H9 (cell line): ENCODE data around the gene KANK2. TPM values are rescaled to one million over a fixed set of nuclear protein-coding genes. Genes with fewer than 3 reads are reported as not detected.

Experiments used
- DNase-seq: peaks from one replicate; pipeline ENCODE4 v3.0.0-alpha.2; 2017
- H2AFZ ChIP-seq: one replicate; pipeline ENCODE4 v1.6.1; 2013; ENCODE audit warnings: mild to moderate bottlenecking, low read length, control low read depth, moderate library complexity
- H2AK5ac ChIP-seq: 2 replicates; pipeline ENCODE4 v1.6.1; 2013; ENCODE audit warnings: low read length, control low read depth, mixed read lengths; ENCODE audit not compliant: insufficient read length
- H2BK120ac ChIP-seq: one replicate; pipeline ENCODE4 v1.6.1; 2013; ENCODE audit warnings: low read depth, mild to moderate bottlenecking, low read length, control low read depth, inconsistent platforms; ENCODE audit not compliant: poor library complexity, severe bottlenecking
- H2BK12ac ChIP-seq: 2 replicates; pipeline ENCODE4 v1.6.1; 2013; ENCODE audit warnings: low read length, control low read depth, mixed read lengths, low read depth; ENCODE audit not compliant: insufficient read length
- H2BK15ac ChIP-seq: 2 replicates; pipeline ENCODE4 v1.6.1; 2013; ENCODE audit warnings: low read depth, low read length, control low read depth
- H2BK20ac ChIP-seq: one replicate; pipeline ENCODE4 v1.6.1; 2013; ENCODE audit warnings: low read depth, mild to moderate bottlenecking, low read length, control low read depth, inconsistent platforms; ENCODE audit not compliant: poor library complexity, severe bottlenecking
- H2BK5ac ChIP-seq: 2 replicates; pipeline ENCODE4 v1.6.1; 2013; ENCODE audit warnings: low read length, control low read depth, mixed read lengths; ENCODE audit not compliant: insufficient read length
- H3K14ac ChIP-seq: 2 replicates; pipeline ENCODE4 v1.6.1; 2013; ENCODE audit warnings: low read length, control low read depth; ENCODE audit not compliant: insufficient read depth
- H3K18ac ChIP-seq: 2 replicates; pipeline ENCODE4 v1.6.1; 2013; ENCODE audit warnings: low read depth, mild to moderate bottlenecking, mixed read lengths, low read length, control low read depth; ENCODE audit not compliant: insufficient read length
- H3K23ac ChIP-seq: 2 replicates; pipeline ENCODE4 v1.6.1; 2013; ENCODE audit warnings: low read length, control low read depth, mixed read lengths, low read depth; ENCODE audit not compliant: insufficient read length
- H3K23me2 ChIP-seq: 2 replicates; pipeline ENCODE4 v1.6.1; 2013; ENCODE audit warnings: low read depth, mild to moderate bottlenecking, mixed read lengths, low read length, control low read depth; ENCODE audit not compliant: insufficient read length, poor library complexity, severe bottlenecking
- H3K27ac ChIP-seq: 2 replicates; pipeline ENCODE4 v1.5.1; 2013; ENCODE audit warnings: low read length, control low read depth, mixed read lengths, low read depth; ENCODE audit not compliant: insufficient read length
- H3K27me3 ChIP-seq: 2 replicates; pipeline ENCODE4 v1.6.1; 2013; ENCODE audit warnings: low read length, control low read depth, inconsistent platforms; ENCODE audit not compliant: insufficient read depth
- H3K4ac ChIP-seq: 2 replicates; pipeline ENCODE4 v1.6.1; 2013; ENCODE audit warnings: low read depth, mild to moderate bottlenecking, control low read depth, inconsistent platforms, low read length, moderate library complexity
- H3K4me1 ChIP-seq: 2 replicates; pipeline ENCODE4 v1.6.1; 2013; ENCODE audit warnings: low read length, control low read depth, inconsistent platforms; ENCODE audit not compliant: insufficient read depth
- H3K4me2 ChIP-seq: 2 replicates; pipeline ENCODE4 v1.6.1; 2013; ENCODE audit warnings: low read length, control low read depth, mixed read lengths; ENCODE audit not compliant: insufficient read length, insufficient read depth
- H3K56ac ChIP-seq: 2 replicates; pipeline ENCODE4 v1.6.1; 2013; ENCODE audit warnings: low read depth, mild to moderate bottlenecking, mixed read lengths, low read length, control low read depth; ENCODE audit not compliant: insufficient read length
- H3K79me1 ChIP-seq: 2 replicates; pipeline ENCODE4 v1.6.1; 2013; ENCODE audit warnings: low read depth, mild to moderate bottlenecking, moderate library complexity, low read length, control low read depth, inconsistent platforms; ENCODE audit not compliant: insufficient read depth, poor library complexity, severe bottlenecking
- H3K79me2 ChIP-seq: 2 replicates; pipeline ENCODE4 v1.6.1; 2013; ENCODE audit warnings: low read length, control low read depth, inconsistent platforms; ENCODE audit not compliant: insufficient read depth
- H3K9ac ChIP-seq: 2 replicates; pipeline ENCODE4 v1.6.1; 2013; ENCODE audit warnings: low read length, control low read depth, mixed read lengths; ENCODE audit not compliant: insufficient read length; ENCODE audit errors: extremely low read depth
- H3K9me3 ChIP-seq: one replicate; pipeline ENCODE4 v1.6.1; 2013; ENCODE audit warnings: low read depth, low read length, inconsistent platforms; ENCODE audit not compliant: control insufficient read depth
- H3T11ph ChIP-seq: one replicate; pipeline ENCODE4 v1.6.1; 2013; ENCODE audit warnings: mild to moderate bottlenecking, low read length, control low read depth, inconsistent platforms
- H4K20me1 ChIP-seq: one replicate; pipeline ENCODE4 v1.6.1; 2013; ENCODE audit not compliant: control insufficient read depth, insufficient read length, insufficient read depth
- H4K5ac ChIP-seq: 2 replicates; pipeline ENCODE4 v1.6.1; 2013; ENCODE audit warnings: low read depth, mild to moderate bottlenecking, mixed read lengths, low read length, control low read depth; ENCODE audit not compliant: insufficient read length
- H4K8ac ChIP-seq: replicated peaks from 2 replicates; pipeline ENCODE4 v1.6.1; 2013; ENCODE audit warnings: low read length, control low read depth, mixed read lengths, low read depth; ENCODE audit not compliant: insufficient read length
- H4K91ac ChIP-seq: 2 replicates; pipeline ENCODE4 v1.6.1; 2013; ENCODE audit warnings: low read depth, mild to moderate bottlenecking, moderate library complexity, mixed read lengths, low read length, control low read depth; ENCODE audit not compliant: insufficient read length
- H3K27ac Mint-ChIP-seq, 3 experiments: 2 replicates in 2 of 3; 3 replicates in 1 of 3; pipeline ENCODE4 v1.8.0; 2020 to 2021; ENCODE audit warnings: mixed read lengths in 3 of 3, mild to moderate bottlenecking in 1 of 3, moderate library complexity in 1 of 3
- H3K27me3 Mint-ChIP-seq: 2 replicates; pipeline ENCODE4 v1.8.0; 2021; ENCODE audit warnings: low read depth, mild to moderate bottlenecking, moderate library complexity, mixed read lengths
- H3K36me3 Mint-ChIP-seq, 3 experiments: 2 replicates in 2 of 3; 3 replicates in 1 of 3; pipeline ENCODE4 v1.8.0; 2020 to 2021; ENCODE audit warnings: low read depth in 3 of 3, mixed read lengths in 3 of 3; ENCODE audit not compliant: insufficient read depth in 1 of 3
- H3K4me1 Mint-ChIP-seq, 2 experiments: 2 replicates each; pipeline ENCODE4 v1.8.0; 2020; ENCODE audit warnings: mixed read lengths in 2 of 2
- H3K4me3 Mint-ChIP-seq, 2 experiments: 2 replicates in 1 of 2; 3 replicates in 1 of 2; pipeline ENCODE4 v1.8.0; 2020 to 2021; ENCODE audit warnings: mild to moderate bottlenecking in 2 of 2, mixed read lengths in 2 of 2, moderate library complexity in 1 of 2
- H3K9me3 Mint-ChIP-seq, 2 experiments: 2 replicates in 1 of 2; 3 replicates in 1 of 2; pipeline ENCODE4 v1.8.0; 2020; ENCODE audit warnings: mild to moderate bottlenecking in 2 of 2, mixed read lengths in 2 of 2, moderate library complexity in 1 of 2
- CTCF ChIP-seq: fragments of 200-600 bp; sonication (generic); conservative IDR thresholded peaks from 3 replicates; pipeline ENCODE4 v1.8.0; 2021; ENCODE audit warnings: antibody characterized with exemption, mild to moderate bottlenecking
- WGBS: extraction: QIAGEN DNeasy Blood & Tissue Kit; methylation state at CpG from one replicate; pipeline ENCODE4 v1.1.7; 2013; ENCODE audit warnings: missing lambda C conversion rate, low lambda C conversion rate, mixed read lengths; ENCODE audit not compliant: insufficient read length; ENCODE audit errors: extremely low coverage; 5-methylcytosine and 5-hydroxymethylcytosine counted together
- total RNA-seq: library from RNA; stranded (reverse); gene quantifications from 2 replicates; pipeline ENCODE4 v1.2.1, GENCODE V29; 2021

The KANK2 gene
- total RNA-seq, 1 experiment from 2014 or later: 42.0 TPM

DNA sequence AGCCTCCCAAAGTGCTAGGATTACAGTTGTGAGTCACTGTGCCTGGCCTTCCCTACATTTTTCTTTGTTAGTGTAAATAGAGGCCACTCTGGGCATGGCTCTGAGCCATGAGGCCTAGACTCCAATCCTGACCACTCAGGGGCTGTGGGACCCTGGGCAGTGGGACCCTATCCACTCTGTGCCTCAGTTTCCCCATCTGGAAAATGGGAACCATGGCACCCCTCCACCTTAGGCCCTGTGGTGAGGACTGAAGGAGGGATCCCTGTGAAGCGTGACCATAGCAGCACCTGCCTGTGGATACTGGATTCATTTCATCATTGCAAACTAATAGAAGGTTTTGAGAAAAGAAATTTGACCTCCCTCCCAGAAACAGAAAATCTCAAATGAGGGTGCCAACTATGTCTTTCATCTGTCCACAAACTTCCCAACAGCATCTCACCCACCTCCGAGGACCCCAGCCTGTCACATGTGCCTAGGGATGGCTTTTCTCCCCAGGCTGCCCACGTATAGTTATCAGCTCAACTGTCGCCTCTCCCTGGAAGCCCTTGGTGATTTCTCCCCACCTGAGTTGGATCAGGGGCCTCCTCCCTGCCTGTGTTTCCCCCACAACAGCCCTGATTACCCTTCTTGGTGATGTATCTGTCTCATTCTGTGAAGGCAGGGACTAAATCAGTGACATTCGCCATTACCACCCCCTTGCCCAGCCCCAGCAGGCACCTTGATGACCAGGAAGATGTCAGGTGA lies 47.7 kb upstream of the KANK2 start:
- no peak for DNase-seq
- no peak overlapping the region for H3K4me2 ChIP-seq
- H3K27ac Mint-ChIP-seq: no peak overlapping the region
- no peaks in the 10 kb centered on the region for H3K9me3 Mint-ChIP-seq
- no peak overlapping the region for H3K14ac ChIP-seq
- H3K4me3 Mint-ChIP-seq: no peak overlapping the region
- no peak overlapping the region for H3K23ac ChIP-seq
- H3K56ac ChIP-seq: no peak overlapping the region
- peaks cover 0 to 8% of the 10 kb centered on the region in 2 experiments; a peak in 3 of 4 replicates for H3K4me1 Mint-ChIP-seq
- no peak overlapping the region for H4K5ac ChIP-seq
- no peak overlapping the region for H4K91ac ChIP-seq
- no peak overlapping the region for H3K18ac ChIP-seq
- peaks cover 2% of the 10 kb centered on the region for H4K20me1 ChIP-seq
- no peak for TF ChIP-seq CTCF
- no peaks in the 10 kb centered on the region for H3K9me3 ChIP-seq
- no peak overlapping the region for H2BK120ac ChIP-seq
- no peak overlapping the region for H2AK5ac ChIP-seq
- no peak overlapping the region for H3K9ac ChIP-seq
- H2BK15ac ChIP-seq: no peak overlapping the region
- no peak overlapping the region for H3K4ac ChIP-seq
- H3K27me3 Mint-ChIP-seq: peaks cover 3% of the 10 kb centered on the region; the same call in 1 of the 2 replicates
- no peak overlapping the region for H2AFZ ChIP-seq
- H4K8ac ChIP-seq: no peak overlapping the region
- no peak overlapping the region for H2BK20ac ChIP-seq
- no peak overlapping the region for H2BK12ac ChIP-seq
- no peaks in the 10 kb centered on the region for H3K23me2 ChIP-seq
- no peaks in the 10 kb centered on the region for H3K79me1 ChIP-seq
- no peaks in the 10 kb centered on the region for H3K79me2 ChIP-seq
- peaks cover 13 to 43% (median 40%) of the 10 kb centered on the region in 3 experiments for H3K36me3 Mint-ChIP-seq
- WGBS: no CpG with 5 or more reads among the region's 5 CpGs
- no peaks in the 10 kb centered on the region for H3K4me1 ChIP-seq
- no peak overlapping the region for H3T11ph ChIP-seq
- H2BK5ac ChIP-seq: no peak overlapping the region
- H3K27ac ChIP-seq: no peak overlapping the region
- H3K27me3 ChIP-seq: no peaks in the 10 kb centered on the region
